K562 (cell line): ENCODE results near the gene ING5. TPM values are rescaled to one million over a fixed set of nuclear protein-coding genes. Genes with fewer than 3 reads are reported as not detected.

Experiments
- MGA ChIP-seq: fragments of 450-650 bp; IDR thresholded peaks from 2 replicates; pipeline ENCODE4 v1.6.1; 2016; ENCODE audit warnings: mild to moderate bottlenecking, moderate library complexity
- PYGO2 ChIP-seq: fragments of 450-650 bp; IDR thresholded peaks from 2 replicates; pipeline ENCODE4 v1.6.1; 2016; ENCODE audit warnings: mild to moderate bottlenecking, missing genetic modification characterization, moderate library complexity, missing compliant biosample characterization
- ZBTB5 ChIP-seq: fragments of 450-650 bp; IDR thresholded peaks from 2 replicates; pipeline ENCODE4 v1.6.1; 2017; ENCODE audit warnings: antibody characterized with exemption
- polyA plus RNA-seq, 8 experiments: library from polyadenylated mRNA; depleted of rRNA in 4 of 8; stranded (reverse) in 5 of 8; unstranded in 3 of 8; fragments of >200 nt; fragmentation: Nextera tagmentation in 2 of 8; fragmentation: Illumina TruSeq in 1 of 8; extraction: Ambion mirVana in 2 of 8; extraction: Trizol in 1 of 8; gene quantifications; 2 replicates each; pipeline versions ENCODE4 v1.2.1 to v1.2.3, GENCODE V29; 2011 to 2014; ENCODE audit warnings: inconsistent platforms in 1 of 8, missing spikeins in 1 of 8
- total RNA-seq, 7 experiments: library from RNA; depleted of rRNA in 6 of 7; stranded (reverse); fragments of >200 nt in 6 of 7; fragmentation: Illumina TruSeq in 2 of 7; extraction: Trizol in 2 of 7; gene quantifications; 2 replicates each; pipeline versions ENCODE4 v1.2.1 to v1.2.3, GENCODE V29; 2011 to 2021; ENCODE audit warnings: low replicate concordance in 1 of 7

Gene ING5
- total and polyA plus RNA-seq, 9 of the 15 experiments (the other 6 are each of a cell fraction or from before 2014, with no cell fraction given), result 10.4 to 53.3 (median 27.9) TPM

GRCh38 chr2:241652142-241652541 lies 49.7 kb upstream of the ING5 start (continued):
- TF ChIP-seq MGA (no peak), PYGO2 (no peak), ZBTB5 (no peak)
